ENCODE results near the gene PLA2G4B.

- no peak for TF ChIP-seq CTCF (IDR thresholded peaks at IDR 0.05)
- TF ChIP-seq POLR2A (IDR thresholded peaks at IDR 0.05), result no peak
- no peak for TF ChIP-seq EP300 (IDR thresholded peaks at IDR 0.05)
Measured at GRCh38 chr15:41819455-41820050, 19.1 kb upstream of the PLA2G4B start.
